Neuronal stem cell (in vitro differentiated cells): ENCODE measurements around the gene FAM120B.

Experiments used
- DNase-seq: peaks from one replicate; pipeline ENCODE4 v3.0.0-alpha.2; 2013; ENCODE audit warnings: low spot score
- H2AFZ ChIP-seq: one replicate; pipeline ENCODE4 v1.6.1; 2013; ENCODE audit warnings: mild to moderate bottlenecking, low read length, inconsistent platforms
- H2AK5ac ChIP-seq: 2 replicates; pipeline ENCODE4 v1.6.1; 2013; ENCODE audit warnings: low read depth, mild to moderate bottlenecking, inconsistent platforms, low read length, moderate library complexity, mixed read lengths
- H2BK120ac ChIP-seq: 2 replicates; pipeline ENCODE4 v1.6.1; 2013; ENCODE audit warnings: low read depth, mild to moderate bottlenecking, inconsistent platforms, low read length, moderate library complexity, mixed read lengths
- H2BK12ac ChIP-seq: one replicate; pipeline ENCODE4 v1.6.1; 2013; ENCODE audit warnings: low read length, inconsistent platforms
- H2BK15ac ChIP-seq: 2 replicates; pipeline ENCODE4 v1.6.1; 2013; ENCODE audit warnings: mild to moderate bottlenecking, low read length, inconsistent platforms, mixed read lengths
- H2BK5ac ChIP-seq: one replicate; pipeline ENCODE4 v1.6.1; 2013; ENCODE audit warnings: inconsistent platforms, mild to moderate bottlenecking, low read length, moderate library complexity
- H3K14ac ChIP-seq: one replicate; pipeline ENCODE4 v1.6.1; 2013; ENCODE audit warnings: low read length, inconsistent platforms
- H3K18ac ChIP-seq: 2 replicates; pipeline ENCODE4 v1.6.1; 2013; ENCODE audit warnings: low read length, inconsistent platforms
- H3K23ac ChIP-seq: 2 replicates; pipeline ENCODE4 v1.6.1; 2013; ENCODE audit warnings: low read depth, mild to moderate bottlenecking, mixed read lengths, low read length, inconsistent platforms; ENCODE audit not compliant: poor library complexity
- H3K27ac ChIP-seq: replicated peaks from 3 replicates; pipeline ENCODE4 v1.5.1; 2013; ENCODE audit warnings: low read length, inconsistent platforms
- H3K27me3 ChIP-seq, 3 experiments: 2 replicates each; pipeline ENCODE4 v1.6.1; 2013; ENCODE audit warnings: low read length in 3 of 3, mild to moderate bottlenecking in 2 of 3, inconsistent platforms in 1 of 3, low read depth in 1 of 3, mixed read lengths in 1 of 3, moderate library complexity in 1 of 3; ENCODE audit not compliant: control insufficient read depth in 3 of 3, insufficient read depth in 3 of 3
- H3K36me3 ChIP-seq, 2 donors: replicated peaks in 1 of 2; 2 replicates each; pipeline ENCODE4 v1.6.1; 2013; ENCODE audit warnings: low read length in 2 of 2; ENCODE audit not compliant: control insufficient read depth in 2 of 2, insufficient read depth in 2 of 2
- H3K4ac ChIP-seq: 2 replicates; pipeline ENCODE4 v1.6.1; 2013; ENCODE audit warnings: inconsistent platforms, mild to moderate bottlenecking, low read length, moderate library complexity
- H3K4me1 ChIP-seq, 2 donors: 1 replicate in 1 of 2; 2 replicates in 1 of 2; pipeline ENCODE4 v1.6.1; 2013; ENCODE audit warnings: low read length in 2 of 2, low read depth in 1 of 2; ENCODE audit not compliant: control insufficient read depth in 2 of 2, insufficient read depth in 1 of 2
- H3K4me2 ChIP-seq: one replicate; pipeline ENCODE4 v1.6.1; 2013; ENCODE audit warnings: mild to moderate bottlenecking, low read length, inconsistent platforms; ENCODE audit not compliant: insufficient read depth, poor library complexity, severe bottlenecking
- H3K4me3 ChIP-seq, 2 donors: 2 replicates each; pipeline ENCODE4 v1.5.1; 2013; ENCODE audit warnings: low read length in 2 of 2, mild to moderate bottlenecking in 2 of 2, inconsistent platforms in 1 of 2, moderate library complexity in 1 of 2
- H3K79me1 ChIP-seq: one replicate; pipeline ENCODE4 v1.6.1; 2013; ENCODE audit warnings: low read depth, mild to moderate bottlenecking, inconsistent platforms, low read length, moderate library complexity
- H3K9ac ChIP-seq: one replicate; pipeline ENCODE4 v1.6.1; 2013; ENCODE audit warnings: mild to moderate bottlenecking, low read depth, low read length, inconsistent platforms; ENCODE audit not compliant: poor library complexity
- H3K9me3 ChIP-seq, 2 donors: replicated peaks in 1 of 2; 2 replicates each; pipeline versions ENCODE3 to v1.6.1; 2013; ENCODE audit warnings: low read length in 2 of 2, mild to moderate bottlenecking in 2 of 2, inconsistent platforms in 1 of 2, low read depth in 1 of 2, mixed read lengths in 1 of 2, moderate library complexity in 1 of 2; ENCODE audit not compliant: control insufficient read depth in 2 of 2, insufficient read depth in 1 of 2
- H4K8ac ChIP-seq: one replicate; pipeline ENCODE4 v1.6.1; 2013; ENCODE audit warnings: low read depth, mild to moderate bottlenecking, inconsistent platforms, low read length, moderate library complexity
- H4K91ac ChIP-seq: one replicate; pipeline ENCODE4 v1.6.1; 2013; ENCODE audit warnings: low read length, low read depth, mild to moderate bottlenecking, inconsistent platforms; ENCODE audit not compliant: poor library complexity
- WGBS, 2 donors: extraction: QIAGEN DNeasy Blood & Tissue Kit; methylation state at CpG; one replicate each; pipeline ENCODE4 v1.1.7; 2013; ENCODE audit warnings: missing lambda C conversion rate in 2 of 2, mixed read lengths in 1 of 2; ENCODE audit not compliant: insufficient read length in 2 of 2, insufficient replicate concordance in 1 of 2; ENCODE audit errors: extremely low coverage in 2 of 2; 5-methylcytosine and 5-hydroxymethylcytosine counted together

Gene FAM120B

GRCh38 chr6:170286934-170287265 lies 19.7 kb upstream of the FAM120B start:
- Histone ChIP-seq H2BK5ac (no peak overlapping the region), H3K4me1 (peaks cover 25 to 41% of the 10 kb centered on the region in 2 donors), H3K4me3 (peak overlapping the region in 1 of 2 donors; percentile 98), H3K14ac (no peak overlapping the region), H3K27me3 (peaks cover 0 to 14% (median 0%) of the 10 kb centered on the region in 3 experiments), H3K27ac (no peak overlapping the region), H2BK12ac (no peak overlapping the region), H2BK15ac (no peak overlapping the region), H2AK5ac (no peak overlapping the region), H3K79me1 (peaks cover 18% of the 10 kb centered on the region), H3K4ac (no peak overlapping the region), H4K8ac (no peak overlapping the region), H2AFZ (peak overlapping the region; percentile 26), H3K9me3 (peaks cover 0 to 2% of the 10 kb centered on the region in 2 donors), H4K91ac (no peak overlapping the region), H3K36me3 (peaks cover 50 to 59% of the 10 kb centered on the region in 2 donors), H3K4me2 (peak overlapping the region; percentile 58), H2BK120ac (no peak overlapping the region), H3K18ac (no peak overlapping the region), H3K23ac (no peak overlapping the region), H3K9ac (no peak overlapping the region)
- WGBS, 2 donors = no CpG with 5 or more reads among the region's 2 CpGs
- peak; percentile 46 for DNase-seq

- DNase-seq = no peak
- H4K91ac ChIP-seq = no peak overlapping the region
- H3K27ac ChIP-seq = peak overlapping the region; percentile 14
- peaks cover 18% of the 10 kb centered on the region for H3K79me1 ChIP-seq
- peaks cover 49 to 54% of the 10 kb centered on the region in 2 donors for H3K36me3 ChIP-seq
- H2AK5ac ChIP-seq = no peak overlapping the region
- H2BK5ac ChIP-seq = no peak overlapping the region
- H3K9me3 ChIP-seq = peaks cover 0 to 2% of the 10 kb centered on the region in 2 donors
- peaks cover 29 to 46% of the 10 kb centered on the region in 2 donors for H3K4me1 ChIP-seq
- H2BK120ac ChIP-seq = no peak overlapping the region
- H2AFZ ChIP-seq = no peak overlapping the region
- no peak overlapping the region for H3K9ac ChIP-seq
- peaks cover 0 to 19% (median 0%) of the 10 kb centered on the region in 3 experiments for H3K27me3 ChIP-seq
- no peak overlapping the region for H3K14ac ChIP-seq
- peak overlapping the region in 1 of 2 donors; percentile 98 for H3K4me3 ChIP-seq
- no peak overlapping the region for H2BK15ac ChIP-seq
- H3K23ac ChIP-seq = no peak overlapping the region
- no CpG with 5 or more reads among the region's 12 CpGs for WGBS, 2 donors
- no peak overlapping the region for H4K8ac ChIP-seq
- H3K4ac ChIP-seq = no peak overlapping the region
- peak overlapping the region; percentile 78 for H3K4me2 ChIP-seq
- H3K18ac ChIP-seq = peak overlapping the region; percentile 13
- H2BK12ac ChIP-seq = no peak overlapping the region
These were observed 19.1 kb upstream of the FAM120B start for GRCh38 chr6:170287371-170287876.

- peak overlapping the region; percentile 67 for H2BK12ac ChIP-seq
- peaks cover 17% of the 10 kb centered on the region for H3K79me1 ChIP-seq
- H2AFZ ChIP-seq = no peak overlapping the region
- no peak overlapping the region for H2BK5ac ChIP-seq
- H3K14ac ChIP-seq = no peak overlapping the region
- no peak overlapping the region for H4K91ac ChIP-seq
- peak overlapping the region; percentile 90 for H3K18ac ChIP-seq
- peaks cover 0 to 25% (median 0%) of the 10 kb centered on the region in 3 experiments for H3K27me3 ChIP-seq
- H3K4me2 ChIP-seq = peak overlapping the region; percentile 78
- peaks cover 0 to 2% of the 10 kb centered on the region in 2 donors for H3K9me3 ChIP-seq
- peaks cover 43 to 46% of the 10 kb centered on the region in 2 donors for H3K36me3 ChIP-seq
- peak overlapping the region; percentile 4 for H2AK5ac ChIP-seq
- no peak overlapping the region for H4K8ac ChIP-seq
- H3K4me3 ChIP-seq = peak overlapping the region; percentile 82 to 98
- H2BK120ac ChIP-seq = no peak overlapping the region
- H2BK15ac ChIP-seq = no peak overlapping the region
- no peak for DNase-seq
- no peak overlapping the region for H3K27ac ChIP-seq
- WGBS, 2 donors = no CpG with 5 or more reads among the region's 33 CpGs
- H3K4ac ChIP-seq = no peak overlapping the region
- H3K4me1 ChIP-seq = peaks cover 34 to 54% of the 10 kb centered on the region in 2 donors
- peak overlapping the region; percentile 99 for H3K9ac ChIP-seq
- H3K23ac ChIP-seq = no peak overlapping the region
These were observed 18.4 kb upstream of the FAM120B start for GRCh38 chr6:170288091-170288631.

- H3K14ac ChIP-seq = no peak overlapping the region
- H3K4ac ChIP-seq = no peak overlapping the region
- peak overlapping the region; percentile 78 for H3K4me2 ChIP-seq
- no peak overlapping the region for H3K27ac ChIP-seq
- no peak overlapping the region for H4K91ac ChIP-seq
- H3K9me3 ChIP-seq = peaks cover 0 to 2% of the 10 kb centered on the region in 2 donors
- H3K4me3 ChIP-seq = peak overlapping the region; percentile 82 to 98
- no CpG with 5 or more reads among the region's 16 CpGs for WGBS, 2 donors
- peak overlapping the region; percentile 9 for H3K23ac ChIP-seq
- peaks cover 11% of the 10 kb centered on the region for H3K79me1 ChIP-seq
- H3K9ac ChIP-seq = peak overlapping the region; percentile 99
- no peak overlapping the region for H2AFZ ChIP-seq
- H2BK120ac ChIP-seq = no peak overlapping the region
- H2BK5ac ChIP-seq = no peak overlapping the region
- peak overlapping the region; percentile 98 for H3K18ac ChIP-seq
- H3K27me3 ChIP-seq = peaks cover 0 to 31% (median 0%) of the 10 kb centered on the region in 3 experiments
- H3K4me1 ChIP-seq = peaks cover 34 to 60% of the 10 kb centered on the region in 2 donors
- H2AK5ac ChIP-seq = no peak overlapping the region
- no peak overlapping the region for H2BK12ac ChIP-seq
- no peak overlapping the region for H2BK15ac ChIP-seq
- DNase-seq = no peak
- no peak overlapping the region for H4K8ac ChIP-seq
- peaks cover 37 to 40% of the 10 kb centered on the region in 2 donors for H3K36me3 ChIP-seq
These were observed 17.7 kb upstream of the FAM120B start for GRCh38 chr6:170288852-170289179.
